Measurements from ENCODE around the gene GJB1.

The GJB1 gene

GRCh38 chrX:71224098-71224708, 1.2 kb downstream of the GJB1 start:
- no peak for TF ChIP-seq CTCF (IDR thresholded peaks at IDR 0.05; ENCODE audit: insufficient read depth, low read depth, low read length, missing control alignments)
- no peak for DNase-seq (ENCODE audit: low read depth)
- H3K4me3 ChIP-seq (ENCODE audit: low read length) = no peak overlapping the region

GRCh38 chrX:71225009-71225408, 2.0 kb downstream of the GJB1 start:
- DNase-seq (ENCODE audit: low read depth) = no peak
- no peak for TF ChIP-seq CTCF (IDR thresholded peaks at IDR 0.05; ENCODE audit: insufficient read depth, low read depth, low read length, missing control alignments)
- no peak overlapping the region for H3K4me3 ChIP-seq (ENCODE audit: low read length)

- no peak overlapping the region for H3K4me3 ChIP-seq (ENCODE audit: low read length)
- no peak for DNase-seq (ENCODE audit: low read depth)
- TF ChIP-seq CTCF (IDR thresholded peaks at IDR 0.05; ENCODE audit: insufficient read depth, low read depth, low read length, missing control alignments) = no peak
Measured at GRCh38 chrX:71225676-71226075, 2.7 kb downstream of the GJB1 start.

GRCh38 chrX:71227370-71228062, 4.5 kb downstream of the GJB1 start:
- TF ChIP-seq CTCF (IDR thresholded peaks at IDR 0.05; ENCODE audit: insufficient read depth, low read depth, low read length, missing control alignments) = no peak
- DNase-seq (ENCODE audit: low read depth) = no peak
- H3K4me3 ChIP-seq (ENCODE audit: low read length) = no peak overlapping the region

GRCh38 chrX:71228063-71228642, 5.1 kb downstream of the GJB1 start:
- no peak overlapping the region for H3K4me3 ChIP-seq (ENCODE audit: low read length)
- TF ChIP-seq CTCF (IDR thresholded peaks at IDR 0.05; ENCODE audit: insufficient read depth, low read depth, low read length, missing control alignments) = no peak
- DNase-seq (ENCODE audit: low read depth) = no peak

- no peak for DNase-seq (ENCODE audit: low read depth)
- TF ChIP-seq CTCF (IDR thresholded peaks at IDR 0.05; ENCODE audit: insufficient read depth, low read depth, low read length, missing control alignments) = no peak
Measured at GRCh38 chrX:71235482-71235881, 12.5 kb downstream of the GJB1 start.

More at GRCh38 chrX:71235482-71235881, 12.5 kb downstream of the GJB1 start:
- no peak overlapping the region for H3K4me3 ChIP-seq (ENCODE audit: low read length)
